A549 (cell line): Measurements from ENCODE around the gene TENM3.
"Not testable (repeated sequence)": the region's sequence is repeated elsewhere in the genome, so short reads cannot be mapped to it uniquely, and the experiment has no call there.

Experiments used
- CEBPB ChIP-seq, 2 experiments: fragments of >200 bp in 1 of 2; sonication (Bioruptor Twin) in 1 of 2; formaldehyde crosslinking in 1 of 2; IDR thresholded peaks; 2 replicates each; pipeline ENCODE4 v1.6.1; 2012 to 2016
- EP300 ChIP-seq, 2 experiments: fragments of >200 bp; sonication (Bioruptor Twin); formaldehyde crosslinking; IDR thresholded peaks; 2 replicates in 1 of 2; 3 replicates in 1 of 2; pipeline ENCODE4 v1.6.1; 2016 to 2017
- KDM1A ChIP-seq: fragments of 200-600 bp; sonication (generic); IDR thresholded peaks from 2 replicates; pipeline ENCODE4 v1.6.1; 2016; ENCODE audit warnings: low read depth, mild to moderate bottlenecking
- MAZ ChIP-seq: fragments of 150-350 bp; IDR thresholded peaks from 2 replicates; pipeline ENCODE4 v1.6.1; 2014; ENCODE audit warnings: antibody characterized with exemption, low read depth, low read length, borderline replicate concordance
- MYC ChIP-seq: IDR thresholded peaks from 2 replicates; pipeline ENCODE4 v1.6.1; 2012; ENCODE audit warnings: mild to moderate bottlenecking, inconsistent platforms, low read length, improper control_type of control experiment, borderline replicate concordance
- POLR2A ChIP-seq: IDR thresholded peaks from 2 replicates; pipeline ENCODE4 v1.6.1; 2012; ENCODE audit warnings: mild to moderate bottlenecking, low read length
- RCOR1 ChIP-seq: fragments of 150-350 bp; IDR thresholded peaks from 2 replicates; pipeline ENCODE4 v1.6.1; 2014; ENCODE audit warnings: antibody characterized with exemption, low read length, low read depth
- RFX5 ChIP-seq: fragments of 450-650 bp; IDR thresholded peaks from 2 replicates; pipeline ENCODE4 v1.7.1; 2014; ENCODE audit warnings: antibody characterized with exemption, mild to moderate bottlenecking, moderate library complexity
- TP53 ChIP-seq: fragments of 250-450 bp; sonication (Bioruptor Pico); IDR thresholded peaks from 2 replicates; pipeline ENCODE4 v1.5.0; 2021; ENCODE audit warnings: mild to moderate bottlenecking, moderate library complexity
- TF ChIP-seq, protein P1 (sequence below): fragments of >200 bp; sonication (Bioruptor Twin); formaldehyde crosslinking; IDR thresholded peaks from 3 replicates; pipeline ENCODE4 v1.5.1; 2016
- TF ChIP-seq, protein P2 (sequence below): IDR thresholded peaks from 2 replicates; pipeline ENCODE4 v1.6.1; 2012
- TF ChIP-seq, protein P3 (sequence below): fragments of 450-650 bp; IDR thresholded peaks from 2 replicates; pipeline ENCODE4 v1.6.1; 2014; ENCODE audit warnings: antibody characterized with exemption
- TF ChIP-seq, protein P4 (sequence below): fragments of 150-350 bp; IDR thresholded peaks from 2 replicates; pipeline ENCODE4 v1.6.1; 2014; ENCODE audit warnings: low read depth, mild to moderate bottlenecking, low read length

DNA sequence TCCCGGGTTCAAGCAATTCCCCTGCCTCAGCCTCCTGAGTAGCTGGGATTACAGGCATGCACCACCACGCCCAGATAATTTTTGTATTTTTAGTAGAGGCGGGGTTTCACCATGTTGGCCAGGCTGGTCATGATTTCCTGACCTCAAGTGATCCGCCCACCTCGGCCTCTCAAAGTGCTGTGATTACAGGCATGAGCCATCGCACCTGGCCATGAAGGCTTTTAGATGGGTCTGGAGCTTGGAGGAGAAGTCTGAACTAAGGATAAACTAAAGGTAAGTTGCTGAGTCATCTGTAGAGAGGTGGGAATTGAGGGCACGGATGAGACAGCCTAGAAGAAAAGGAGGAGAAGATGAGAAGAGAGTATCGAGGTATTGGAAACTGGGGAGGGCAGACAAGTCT lies at the start of gene TENM3:
- TF ChIP-seq, protein P1, sequence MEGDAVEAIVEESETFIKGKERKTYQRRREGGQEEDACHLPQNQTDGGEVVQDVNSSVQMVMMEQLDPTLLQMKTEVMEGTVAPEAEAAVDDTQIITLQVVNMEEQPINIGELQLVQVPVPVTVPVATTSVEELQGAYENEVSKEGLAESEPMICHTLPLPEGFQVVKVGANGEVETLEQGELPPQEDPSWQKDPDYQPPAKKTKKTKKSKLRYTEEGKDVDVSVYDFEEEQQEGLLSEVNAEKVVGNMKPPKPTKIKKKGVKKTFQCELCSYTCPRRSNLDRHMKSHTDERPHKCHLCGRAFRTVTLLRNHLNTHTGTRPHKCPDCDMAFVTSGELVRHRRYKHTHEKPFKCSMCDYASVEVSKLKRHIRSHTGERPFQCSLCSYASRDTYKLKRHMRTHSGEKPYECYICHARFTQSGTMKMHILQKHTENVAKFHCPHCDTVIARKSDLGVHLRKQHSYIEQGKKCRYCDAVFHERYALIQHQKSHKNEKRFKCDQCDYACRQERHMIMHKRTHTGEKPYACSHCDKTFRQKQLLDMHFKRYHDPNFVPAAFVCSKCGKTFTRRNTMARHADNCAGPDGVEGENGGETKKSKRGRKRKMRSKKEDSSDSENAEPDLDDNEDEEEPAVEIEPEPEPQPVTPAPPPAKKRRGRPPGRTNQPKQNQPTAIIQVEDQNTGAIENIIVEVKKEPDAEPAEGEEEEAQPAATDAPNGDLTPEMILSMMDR, result not testable (repeated sequence)
- not testable (repeated sequence) for TF ChIP-seq POLR2A; KDM1A; TP53; RFX5; CEBPB (IDR thresholded peaks at IDR 0.05); MYC; EP300 (IDR thresholded peaks at IDR 0.05); RCOR1; MAZ
- TF ChIP-seq, protein P2, sequence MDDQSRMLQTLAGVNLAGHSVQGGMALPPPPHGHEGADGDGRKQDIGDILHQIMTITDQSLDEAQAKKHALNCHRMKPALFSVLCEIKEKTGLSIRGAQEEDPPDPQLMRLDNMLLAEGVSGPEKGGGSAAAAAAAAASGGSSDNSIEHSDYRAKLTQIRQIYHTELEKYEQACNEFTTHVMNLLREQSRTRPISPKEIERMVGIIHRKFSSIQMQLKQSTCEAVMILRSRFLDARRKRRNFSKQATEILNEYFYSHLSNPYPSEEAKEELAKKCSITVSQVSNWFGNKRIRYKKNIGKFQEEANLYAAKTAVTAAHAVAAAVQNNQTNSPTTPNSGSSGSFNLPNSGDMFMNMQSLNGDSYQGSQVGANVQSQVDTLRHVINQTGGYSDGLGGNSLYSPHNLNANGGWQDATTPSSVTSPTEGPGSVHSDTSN, result not testable (repeated sequence)
- TF ChIP-seq, protein P3, sequence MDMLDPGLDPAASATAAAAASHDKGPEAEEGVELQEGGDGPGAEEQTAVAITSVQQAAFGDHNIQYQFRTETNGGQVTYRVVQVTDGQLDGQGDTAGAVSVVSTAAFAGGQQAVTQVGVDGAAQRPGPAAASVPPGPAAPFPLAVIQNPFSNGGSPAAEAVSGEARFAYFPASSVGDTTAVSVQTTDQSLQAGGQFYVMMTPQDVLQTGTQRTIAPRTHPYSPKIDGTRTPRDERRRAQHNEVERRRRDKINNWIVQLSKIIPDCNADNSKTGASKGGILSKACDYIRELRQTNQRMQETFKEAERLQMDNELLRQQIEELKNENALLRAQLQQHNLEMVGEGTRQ, result not testable (repeated sequence)
- TF ChIP-seq, protein P4, sequence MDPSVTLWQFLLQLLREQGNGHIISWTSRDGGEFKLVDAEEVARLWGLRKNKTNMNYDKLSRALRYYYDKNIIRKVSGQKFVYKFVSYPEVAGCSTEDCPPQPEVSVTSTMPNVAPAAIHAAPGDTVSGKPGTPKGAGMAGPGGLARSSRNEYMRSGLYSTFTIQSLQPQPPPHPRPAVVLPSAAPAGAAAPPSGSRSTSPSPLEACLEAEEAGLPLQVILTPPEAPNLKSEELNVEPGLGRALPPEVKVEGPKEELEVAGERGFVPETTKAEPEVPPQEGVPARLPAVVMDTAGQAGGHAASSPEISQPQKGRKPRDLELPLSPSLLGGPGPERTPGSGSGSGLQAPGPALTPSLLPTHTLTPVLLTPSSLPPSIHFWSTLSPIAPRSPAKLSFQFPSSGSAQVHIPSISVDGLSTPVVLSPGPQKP, result not testable (repeated sequence)
